GM18868 (cell line): ENCODE results near the gene ANKH.

ENCODE experiments used
- ATAC-seq: cut with Tn5 transposase; IDR thresholded peaks from one replicate; pipeline ENCODE4 v1.9.1; 2021; ENCODE audit warnings: mild to moderate bottlenecking, moderate library complexity; ENCODE audit not compliant: unreplicated experiment

Gene ANKH

DNA sequence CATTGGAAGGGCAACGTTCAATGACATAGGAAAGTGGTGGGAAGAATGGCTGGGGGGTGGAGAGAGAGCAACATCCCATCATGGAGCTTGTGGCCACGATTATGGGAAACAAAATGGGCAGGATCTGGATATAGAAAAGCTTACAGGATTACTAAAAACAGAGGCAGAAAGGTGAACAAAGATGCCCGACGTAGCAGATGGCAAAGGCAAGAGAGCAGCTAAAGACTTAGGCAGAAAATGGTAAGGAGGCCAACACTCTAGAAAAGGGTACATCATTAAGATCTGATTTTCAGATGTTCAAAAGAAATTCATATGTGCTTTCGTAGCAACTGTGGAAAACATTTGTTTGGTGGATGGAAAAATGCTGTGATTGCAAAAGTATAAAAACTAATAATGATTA is 104.5 kb downstream of the ANKH start:
- ATAC-seq, result no peak

- no peak for ATAC-seq
These were observed 105.0 kb downstream of the ANKH start for GRCh38 chr5:14766584-14766983.

DNA sequence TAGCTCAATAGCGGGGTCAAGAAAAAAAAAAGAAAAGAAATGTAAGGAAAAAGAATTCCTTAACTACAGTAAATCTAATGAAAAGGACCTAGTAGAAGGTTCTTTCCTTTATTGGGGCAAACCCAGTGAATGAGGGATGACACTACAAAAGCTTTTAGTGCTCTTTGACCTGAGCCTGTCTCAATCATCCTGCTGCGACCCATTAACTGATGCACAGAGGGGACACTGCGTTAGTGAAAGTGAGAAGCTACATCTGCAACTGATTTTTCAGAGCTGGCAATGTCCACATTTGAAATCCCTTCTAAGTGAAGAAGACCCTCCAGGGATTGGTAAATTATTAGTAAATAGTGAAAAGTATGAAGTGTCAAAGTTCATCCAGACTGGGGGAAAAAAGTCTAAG is 106.0 kb downstream of the ANKH start:
- no peak for ATAC-seq

GRCh38 chr5:14762549-14763216 is 108.9 kb downstream of the ANKH start:
- ATAC-seq, result no peak

GRCh38 chr5:14760548-14761002 is 111.0 kb downstream of the ANKH start:
- no peak for ATAC-seq

DNA sequence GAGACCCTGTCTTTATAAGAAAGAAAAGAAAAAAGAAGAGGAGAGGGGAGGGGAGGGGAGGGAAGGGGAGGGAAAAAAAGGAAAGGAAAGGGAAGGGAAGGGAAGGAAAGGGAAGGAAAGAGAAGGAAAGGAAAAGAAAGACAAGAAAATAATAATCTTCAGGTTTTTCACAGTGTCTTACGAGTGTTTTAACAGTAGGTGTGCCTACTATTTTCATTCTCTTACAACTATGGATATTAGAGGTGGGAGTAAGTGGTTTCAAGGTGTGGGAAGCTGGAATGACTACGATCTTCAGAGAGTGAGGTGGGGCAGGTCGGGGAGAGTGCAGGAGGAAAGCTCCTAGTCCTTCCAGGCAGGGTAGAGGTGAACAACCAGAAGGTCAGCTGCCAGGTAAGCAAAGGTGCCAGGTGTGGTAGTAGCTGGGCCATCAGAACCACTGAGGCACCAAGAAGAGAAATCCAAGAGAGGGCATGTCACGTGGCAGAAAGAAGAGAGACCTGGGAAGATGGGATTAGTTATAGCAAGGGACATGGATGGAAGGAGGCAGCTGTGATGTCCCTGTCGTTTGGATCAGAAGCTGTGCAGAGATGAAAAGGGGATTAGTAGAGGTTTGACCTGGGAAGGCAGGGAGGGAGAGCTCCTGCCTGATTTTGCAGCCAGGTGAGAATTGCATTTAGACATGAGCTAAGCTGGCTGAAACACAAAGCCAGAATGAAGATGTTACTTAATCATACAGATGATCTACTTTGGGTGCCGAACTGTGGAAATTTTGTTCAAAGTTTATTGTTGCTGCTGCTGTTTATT is 111.6 kb downstream of the ANKH start:
- ATAC-seq, result no peak

DNA sequence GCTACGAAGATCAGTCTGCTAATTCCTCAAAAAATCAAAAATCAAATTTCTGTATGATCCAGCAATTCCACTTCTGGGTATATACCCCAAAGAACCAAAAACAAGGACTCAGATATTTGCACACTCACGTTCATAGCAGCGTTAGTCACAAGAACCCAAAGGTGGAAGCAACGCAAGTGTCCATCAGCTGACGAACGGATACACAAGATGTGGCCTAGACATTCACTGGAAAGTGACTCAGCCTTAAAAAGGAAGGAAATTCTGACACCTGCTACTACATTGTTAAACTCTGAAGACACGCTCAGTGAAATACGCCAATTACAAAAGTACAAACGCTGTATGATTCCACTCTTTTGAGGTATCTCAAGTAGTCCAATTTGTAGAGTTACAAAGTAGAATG is 113.7 kb downstream of the ANKH start:
- no peak for ATAC-seq

DNA sequence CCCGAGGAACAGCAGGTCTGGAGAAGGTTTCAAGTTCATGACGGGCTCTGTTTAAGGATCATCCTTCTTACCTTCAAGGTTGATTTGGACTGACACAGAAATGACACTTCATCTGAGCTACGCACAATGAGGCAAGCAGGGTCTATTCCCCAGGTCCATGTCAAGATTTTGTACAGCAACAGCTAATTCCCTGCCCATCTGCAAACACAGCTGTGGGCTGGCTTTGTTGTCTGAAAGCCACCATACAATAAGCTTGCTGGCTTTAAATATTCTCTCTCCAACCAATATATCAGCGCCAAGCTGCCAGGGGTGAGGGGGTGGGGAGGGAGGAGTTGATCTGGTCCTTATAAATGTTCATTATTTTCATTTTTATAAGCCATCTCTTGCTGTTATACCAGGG is 115.1 kb downstream of the ANKH start:
- ATAC-seq, result no peak

GRCh38 chr5:14753947-14754346 is 117.6 kb downstream of the ANKH start:
- ATAC-seq, result no peak

DNA sequence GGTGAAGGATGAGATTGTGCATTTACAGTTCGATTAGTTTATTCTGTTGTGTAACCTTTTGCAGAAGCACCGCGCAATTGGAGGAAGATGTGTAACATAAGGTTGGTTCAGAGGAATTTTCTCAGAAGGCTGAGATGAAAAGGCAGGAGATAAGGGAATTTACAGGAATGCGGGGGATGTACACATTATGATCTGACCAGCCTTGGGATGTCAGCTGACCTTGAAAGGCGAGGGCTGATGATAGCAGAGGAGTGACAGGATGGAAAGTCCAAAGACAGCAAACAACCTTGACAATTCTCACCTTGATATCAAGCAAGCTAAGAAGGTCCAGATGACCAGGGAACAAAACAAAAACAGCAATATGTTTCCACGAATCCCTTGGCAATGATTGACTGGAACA is 118.3 kb downstream of the ANKH start:
- ATAC-seq, result no peak

DNA sequence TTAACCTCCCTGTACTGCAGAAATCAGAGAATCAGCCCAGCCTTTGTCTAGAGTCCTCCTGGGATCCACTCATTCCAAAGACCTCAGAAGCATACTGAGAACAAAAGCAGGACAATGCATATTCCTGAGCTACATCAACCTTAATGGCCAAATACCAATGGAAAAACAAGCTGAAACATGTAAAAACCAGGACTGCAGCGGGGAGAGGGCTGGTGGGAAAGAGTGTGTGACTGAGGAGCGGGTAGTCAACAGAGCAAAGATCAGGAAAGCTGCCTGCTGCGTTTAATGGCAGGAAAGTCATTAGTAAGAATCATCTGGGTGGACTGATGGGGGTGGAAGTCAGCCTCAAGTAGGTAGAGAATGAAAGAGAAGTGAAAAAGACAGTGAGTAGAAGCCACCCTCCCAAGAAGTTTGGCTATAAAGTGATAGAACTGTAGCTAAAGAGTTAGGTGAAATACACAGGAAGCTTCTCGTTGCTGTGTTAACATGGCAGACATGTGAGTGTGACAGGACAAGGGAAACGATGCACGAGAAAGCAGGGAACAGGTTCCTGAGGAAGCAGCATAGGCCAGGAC is 119.0 kb downstream of the ANKH start:
- ATAC-seq, result peak; percentile 59

- no peak for ATAC-seq
These were observed 120.9 kb downstream of the ANKH start for GRCh38 chr5:14750712-14751111.

GRCh38 chr5:14749579-14750101 is 121.9 kb downstream of the ANKH start:
- no peak for ATAC-seq

DNA sequence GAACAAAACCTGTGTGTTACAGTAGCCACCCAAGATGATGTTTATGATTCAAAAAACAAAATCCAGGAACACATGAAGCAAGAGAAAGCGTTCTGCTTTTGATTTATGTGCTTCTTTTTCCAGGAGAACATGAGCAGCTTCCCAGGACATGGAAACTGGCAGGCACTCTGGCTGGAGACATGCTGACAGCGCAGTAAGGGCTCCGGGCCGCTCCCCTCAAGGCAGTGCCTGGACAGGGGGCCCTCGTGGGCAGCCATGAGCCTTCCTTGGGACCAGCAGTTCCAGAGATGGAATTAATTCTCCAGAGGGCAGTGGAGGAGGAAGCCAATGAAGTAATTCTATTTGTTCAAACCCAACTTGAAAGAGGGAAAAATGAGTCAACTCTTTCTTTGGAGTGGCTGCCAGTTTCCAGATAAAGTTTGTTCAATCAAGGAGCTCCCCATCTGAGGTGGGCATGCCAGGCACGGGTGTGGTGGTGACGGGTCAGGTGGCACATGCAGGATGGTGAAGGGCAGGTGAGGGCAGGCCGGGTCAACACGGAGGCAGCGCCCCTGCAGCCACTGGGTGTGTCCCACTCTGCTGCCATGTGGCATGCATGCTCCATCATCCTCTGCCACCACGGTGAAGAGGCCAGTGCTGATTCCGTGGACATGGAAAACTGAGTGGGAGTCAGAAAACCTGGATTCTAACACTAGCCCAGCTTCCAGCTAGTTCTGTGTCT is 123.2 kb downstream of the ANKH start:
- no peak for ATAC-seq

DNA sequence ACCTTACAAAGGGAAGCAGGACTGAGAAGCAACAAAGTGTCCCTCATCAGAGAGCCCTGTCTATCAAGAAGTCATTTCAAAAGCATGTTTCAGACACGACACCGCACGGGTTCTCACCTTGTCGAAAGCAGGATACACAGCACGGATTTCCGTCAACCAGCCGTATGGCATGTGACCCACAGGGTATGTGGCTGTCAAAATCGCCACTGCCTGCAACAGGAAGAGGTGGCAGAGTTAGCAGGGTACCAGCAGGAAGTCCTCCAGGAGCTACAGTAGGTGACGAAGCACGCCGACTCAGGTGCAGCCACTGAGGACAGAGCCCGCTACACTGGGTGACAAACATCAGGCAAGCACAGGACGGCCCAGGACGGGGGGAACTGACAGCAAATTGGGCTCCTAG is 125.8 kb downstream of the ANKH start:
- ATAC-seq, result no peak

DNA sequence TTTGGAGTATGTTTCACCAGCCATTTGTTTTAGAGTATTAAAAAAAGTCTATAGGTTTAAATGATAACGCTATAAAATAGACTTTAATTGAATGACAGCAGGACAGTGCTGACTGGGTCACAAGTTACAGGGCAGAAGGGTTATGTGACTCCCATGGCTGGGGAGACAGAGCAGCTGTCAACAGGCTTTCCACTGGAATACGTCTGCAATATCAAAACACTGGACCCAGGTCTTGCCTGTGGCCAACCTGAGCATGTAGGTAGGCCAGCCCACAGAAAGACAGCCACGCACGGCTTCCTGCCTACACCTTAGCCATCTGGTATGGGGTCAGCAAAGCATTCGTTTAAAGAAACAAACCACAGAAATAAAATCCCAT is 126.4 kb downstream of the ANKH start:
- no peak for ATAC-seq

GRCh38 chr5:14744296-14745187 is 127.0 kb downstream of the ANKH start:
- peak; percentile 81 for ATAC-seq

DNA sequence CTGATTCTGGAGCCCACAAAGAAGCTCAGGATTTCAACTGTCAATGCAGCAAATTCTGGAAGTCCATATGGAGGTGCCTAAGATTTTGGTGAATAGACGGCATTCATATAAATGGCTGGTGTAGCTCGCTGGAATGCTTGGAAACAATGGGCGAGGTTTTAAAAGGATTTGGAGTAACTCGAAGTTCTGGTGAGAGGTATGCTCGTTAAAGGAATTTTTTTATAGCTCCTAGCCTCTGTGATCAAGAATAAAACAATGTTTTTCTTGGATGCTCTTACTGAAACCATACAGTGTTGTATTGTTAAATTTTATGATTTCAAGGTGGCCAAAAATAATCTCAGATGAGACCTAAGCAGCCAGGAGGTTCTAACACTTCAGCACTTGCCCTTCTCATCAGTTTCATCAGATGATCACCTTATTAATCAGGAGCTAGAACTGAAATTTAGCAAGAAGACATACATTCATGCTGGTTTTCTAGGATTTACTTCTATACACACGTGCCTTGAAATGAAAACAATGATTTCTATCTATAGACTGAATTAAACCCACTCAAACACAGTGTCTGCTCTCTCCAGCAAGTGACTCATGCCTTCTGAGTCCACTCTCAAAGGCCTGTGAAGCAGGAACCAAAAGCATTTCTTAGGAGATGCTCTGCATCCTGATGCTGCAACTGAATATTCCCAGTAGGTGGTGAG is 127.8 kb downstream of the ANKH start:
- peak; percentile 28 for ATAC-seq

GRCh38 chr5:14742498-14742897 is 129.1 kb downstream of the ANKH start:
- no peak for ATAC-seq
